HG02759 (cell line): Measurements from ENCODE around the gene EGLN2.
A peak's percentile ranks its signal among the peaks of the same experiment; 100 is the strongest.
"Not testable (repeated sequence)": the region's sequence is repeated elsewhere in the genome, so short reads cannot be mapped to it uniquely, and the experiment has no call there.

Experiments used
- ATAC-seq: cut with Tn5 transposase; IDR thresholded peaks from one replicate; pipeline ENCODE4 v1.9.1; 2021; ENCODE audit warnings: mild to moderate bottlenecking, moderate library complexity; ENCODE audit not compliant: unreplicated experiment

The EGLN2 gene

DNA sequence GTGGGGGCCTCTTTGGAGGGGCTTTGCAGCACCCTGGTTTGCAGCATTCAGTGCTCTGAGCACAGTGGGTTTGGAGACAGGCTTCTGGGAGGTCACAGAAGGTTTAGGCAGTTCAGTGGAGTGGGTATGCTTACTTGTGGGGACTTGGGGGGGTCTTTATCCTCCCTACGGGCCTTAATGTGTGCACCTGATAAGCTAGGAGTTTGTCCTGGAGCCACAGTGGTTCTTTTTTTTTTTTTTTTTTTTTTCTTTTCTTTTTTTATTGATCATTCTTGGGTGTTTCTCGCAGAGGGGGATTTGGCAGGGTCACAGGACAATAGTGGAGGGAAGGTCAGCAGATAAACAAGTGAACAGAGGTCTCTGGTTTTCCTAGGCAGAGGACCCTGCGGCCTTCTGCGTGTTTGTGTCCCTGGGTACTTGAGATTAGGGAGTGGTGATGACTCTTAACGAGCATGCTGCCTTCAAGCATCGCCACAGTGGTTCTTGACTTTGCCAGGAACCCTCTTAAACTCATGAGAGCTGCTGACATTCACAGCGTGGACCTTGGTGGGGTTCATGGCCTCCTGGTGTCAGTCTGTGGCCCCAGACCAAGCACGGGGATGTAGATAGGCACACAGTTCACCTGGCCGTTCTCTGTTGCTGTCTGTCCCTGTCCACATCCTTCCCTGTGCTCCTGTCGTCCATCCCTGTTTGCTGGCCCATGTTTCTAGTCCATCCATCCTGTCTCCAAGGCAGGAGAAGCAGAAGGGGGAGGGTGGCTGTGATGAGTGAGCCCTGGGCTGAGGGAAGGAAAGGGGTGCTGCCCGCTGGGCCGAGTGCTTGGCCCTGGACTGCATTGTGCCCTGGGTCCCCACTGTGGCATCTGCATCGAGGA, 2.7 kb downstream of the EGLN2 start:
- no peak for ATAC-seq

DNA sequence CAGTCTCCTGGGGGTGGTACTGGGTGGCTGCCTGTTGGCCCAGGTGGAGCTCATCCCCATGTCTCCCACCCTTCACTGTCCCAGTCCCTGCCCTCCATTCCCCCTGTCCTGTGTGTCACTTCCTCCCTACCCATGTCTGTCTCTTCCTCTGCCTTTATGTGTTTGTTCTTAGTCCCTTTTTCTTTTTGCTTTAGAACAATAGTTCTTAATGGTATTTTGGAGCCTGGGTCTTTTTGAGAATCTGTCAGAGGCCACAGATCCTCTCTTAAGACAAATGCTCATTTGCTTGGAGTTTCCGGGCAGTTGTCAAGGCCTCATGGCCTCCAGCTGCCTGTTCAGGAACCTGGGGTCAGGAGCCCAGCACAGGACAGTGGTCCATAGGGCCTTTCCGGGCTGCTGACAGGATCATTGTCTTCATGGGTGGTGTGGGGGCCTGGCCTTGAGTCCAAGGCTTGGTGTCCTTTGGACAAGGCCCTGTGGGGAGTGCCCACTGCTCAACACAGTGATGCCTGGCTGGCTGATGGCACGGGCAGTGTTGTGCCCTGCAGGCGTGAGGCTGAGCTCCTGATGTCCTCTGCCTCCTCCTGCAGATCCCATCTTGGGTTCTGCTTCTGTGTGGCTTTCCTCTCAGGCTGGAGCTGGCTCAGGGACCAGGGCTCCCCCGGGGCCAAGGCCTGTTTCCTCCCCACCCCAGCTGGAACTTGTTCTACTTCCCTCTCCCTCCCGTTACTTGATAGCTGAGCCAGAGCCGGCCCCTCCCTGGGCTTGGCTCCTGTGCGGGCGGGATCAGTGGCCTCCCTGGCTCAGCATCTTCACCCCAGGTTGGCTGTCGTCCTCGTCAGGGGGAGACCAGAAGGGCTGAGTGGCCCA, 3.5 kb downstream of the EGLN2 start:
- no peak for ATAC-seq

- no peak for ATAC-seq
These were observed 4.3 kb downstream of the EGLN2 start for GRCh38 chr19:40803170-40803856.

- ATAC-seq = no peak
These were observed 5.1 kb downstream of the EGLN2 start for GRCh38 chr19:40803857-40804782.

GRCh38 chr19:40804783-40805242, 5.8 kb downstream of the EGLN2 start:
- ATAC-seq = no peak

DNA sequence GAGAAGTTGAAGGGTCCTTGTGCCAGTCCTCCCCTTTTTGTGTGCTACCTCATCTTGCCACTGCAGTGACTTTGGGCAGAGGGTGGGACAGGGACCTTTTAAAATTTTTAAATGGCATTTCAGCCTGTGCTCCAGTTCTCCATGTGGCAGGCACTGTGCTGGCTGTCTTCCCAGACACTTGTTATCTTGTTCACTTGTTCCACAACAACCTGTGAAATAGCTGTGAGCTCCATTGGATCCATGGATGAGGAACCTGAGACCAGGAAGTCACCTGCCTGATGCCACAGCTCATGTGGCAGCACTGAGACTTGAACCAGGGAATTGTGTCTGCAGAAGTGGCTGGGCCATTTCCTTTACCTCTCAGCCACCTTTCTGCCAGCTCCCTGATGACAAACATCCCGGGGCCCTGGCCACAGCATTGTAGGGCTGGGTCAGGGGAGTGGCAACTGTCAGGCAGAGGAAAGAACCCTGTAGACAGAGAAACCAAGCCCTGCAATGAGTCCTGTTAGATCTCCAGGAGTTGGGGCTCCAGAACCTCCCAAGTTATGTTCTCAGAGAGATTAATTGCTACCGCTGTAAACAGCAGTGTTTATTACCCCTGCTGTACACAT, 6.4 kb downstream of the EGLN2 start:
- ATAC-seq = no peak

- no peak for ATAC-seq
These were observed 7.6 kb downstream of the EGLN2 start for GRCh38 chr19:40806423-40807146.

GRCh38 chr19:40807147-40808020, 8.4 kb downstream of the EGLN2 start:
- ATAC-seq = no peak

DNA sequence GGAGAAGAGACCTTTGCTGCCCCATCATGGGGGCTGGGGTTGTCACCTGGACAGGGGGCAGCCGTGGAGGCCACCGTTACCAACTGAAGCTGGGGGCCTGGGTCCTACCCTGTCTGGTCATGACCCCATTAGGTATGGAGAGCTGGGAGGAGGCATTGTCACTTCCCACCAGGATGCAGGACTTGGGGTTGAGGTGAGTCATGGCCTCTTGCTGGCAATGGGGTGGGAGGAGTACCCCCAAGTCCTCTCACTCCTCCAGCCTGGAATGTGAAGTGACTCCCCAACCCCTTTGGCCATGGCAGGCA, 9.0 kb downstream of the EGLN2 start:
- no peak for ATAC-seq

DNA sequence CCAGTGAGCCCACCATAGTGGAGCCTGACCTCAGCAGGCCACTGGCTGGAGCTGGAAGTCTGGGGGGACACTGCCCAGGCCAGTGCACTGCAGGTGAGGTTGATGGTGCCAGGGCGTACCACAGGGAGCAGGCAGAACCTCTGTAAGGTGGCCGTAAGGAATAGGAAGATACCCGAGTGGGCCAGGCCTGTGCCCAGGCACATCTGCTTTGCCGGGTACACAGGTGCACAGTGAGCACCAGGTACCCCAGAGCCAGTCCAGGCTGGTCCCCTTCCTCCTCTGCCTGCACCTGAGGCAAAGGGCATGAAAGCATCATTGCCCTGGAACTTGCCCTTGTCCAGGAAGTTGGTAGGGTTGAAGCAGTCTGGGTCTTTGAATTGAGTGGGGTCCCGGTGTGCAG, 9.5 kb downstream of the EGLN2 start:
- ATAC-seq = no peak

GRCh38 chr19:40809358-40810086, 10.5 kb downstream of the EGLN2 start:
- no peak for ATAC-seq

DNA sequence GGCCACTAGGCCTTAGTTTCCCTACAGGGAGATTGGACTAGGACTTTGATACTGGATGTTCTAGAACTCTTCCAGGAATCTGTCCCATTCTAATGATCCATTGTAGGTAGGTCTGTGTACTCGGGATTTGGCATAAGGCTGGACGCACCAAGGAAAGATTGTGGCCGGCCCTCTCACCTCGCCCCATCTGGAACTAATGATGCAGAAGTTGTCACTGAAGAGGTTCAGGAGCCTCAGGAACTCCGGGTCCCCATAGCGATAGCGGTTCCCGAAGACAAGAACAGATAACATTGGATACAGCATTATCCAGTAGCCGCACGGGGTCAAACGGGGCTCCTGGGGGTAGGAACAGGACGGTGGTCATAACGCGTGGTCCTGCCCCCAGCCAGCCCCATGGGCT, 11.2 kb downstream of the EGLN2 start:
- no peak for ATAC-seq

GRCh38 chr19:40810649-40811408, 11.8 kb downstream of the EGLN2 start:
- peak; percentile 69 for ATAC-seq

DNA sequence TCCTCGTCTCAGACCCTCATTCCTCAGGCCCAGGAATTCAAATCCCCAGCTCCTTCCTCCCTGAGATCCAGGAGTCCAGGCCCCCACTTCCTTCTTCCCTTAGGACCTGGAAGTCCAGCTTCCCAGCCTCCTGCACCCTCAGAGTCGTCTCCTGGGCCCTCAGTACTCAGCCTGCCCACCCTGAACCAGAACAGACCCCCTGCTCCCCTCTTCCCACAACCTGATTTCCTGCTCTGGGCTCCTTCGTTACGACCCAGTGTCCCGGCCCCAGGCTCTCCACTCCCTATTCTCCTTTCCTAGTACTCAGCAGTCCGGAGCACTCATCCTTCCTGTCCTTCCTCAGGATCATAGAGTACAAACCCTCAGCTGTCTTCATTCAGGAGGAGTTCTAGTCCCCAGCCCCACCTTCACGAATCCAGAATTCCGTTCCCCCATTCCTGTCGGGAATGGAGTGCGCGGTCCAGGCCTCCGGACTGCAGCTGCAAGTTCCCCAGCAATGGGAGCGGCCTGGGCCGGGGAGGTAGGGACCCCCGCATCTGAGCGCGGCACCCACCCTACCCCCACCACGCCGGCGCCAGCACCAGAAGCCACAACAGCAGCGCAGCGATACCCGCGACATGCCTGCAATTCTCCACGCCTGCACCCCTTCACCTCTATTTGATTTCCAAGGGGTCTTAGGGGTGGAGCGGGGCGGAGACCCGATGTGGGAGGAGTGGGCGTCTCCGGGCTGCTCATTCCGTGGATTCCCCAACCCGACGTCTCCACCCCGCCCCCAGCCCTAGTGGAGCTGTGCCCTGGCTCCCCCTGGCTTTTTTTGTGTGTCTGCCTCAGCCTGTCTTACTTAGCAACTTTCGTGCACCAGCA, 12.7 kb downstream of the EGLN2 start:
- ATAC-seq = no peak

DNA sequence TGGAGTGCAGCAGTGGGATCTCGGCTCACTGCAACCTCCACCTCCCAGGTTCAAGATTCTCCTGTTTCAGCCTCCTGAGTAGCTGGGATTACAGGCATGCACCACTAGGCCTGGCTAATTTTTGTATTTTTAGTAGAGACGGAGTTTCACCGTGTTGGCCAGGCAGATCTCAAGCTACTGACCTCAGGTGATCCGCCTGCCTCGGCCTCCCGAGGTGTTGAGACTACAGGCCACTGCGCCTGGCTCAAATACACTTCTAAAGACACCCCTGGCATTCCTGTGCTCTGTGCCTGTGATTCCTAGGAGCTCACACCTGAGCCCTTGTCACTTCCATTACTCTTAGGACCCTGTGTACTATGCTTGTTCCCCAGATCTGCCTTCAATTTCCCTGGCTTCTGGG, 13.6 kb downstream of the EGLN2 start:
- not testable (repeated sequence) for ATAC-seq

- no peak for ATAC-seq
These were observed 14.2 kb downstream of the EGLN2 start for GRCh38 chr19:40813182-40813581.
